HG03025 (cell line): Measurements from ENCODE around the gene AGBL1.
"Not testable (repeated sequence)": the region's sequence is repeated elsewhere in the genome, so short reads cannot be mapped to it uniquely, and the experiment has no call there.

ENCODE experiments used
- ATAC-seq: cut with Tn5 transposase; IDR thresholded peaks from one replicate; pipeline ENCODE4 v1.9.1; 2021; ENCODE audit warnings: mild to moderate bottlenecking, moderate library complexity; ENCODE audit not compliant: unreplicated experiment, low FRiP score

Gene AGBL1

DNA sequence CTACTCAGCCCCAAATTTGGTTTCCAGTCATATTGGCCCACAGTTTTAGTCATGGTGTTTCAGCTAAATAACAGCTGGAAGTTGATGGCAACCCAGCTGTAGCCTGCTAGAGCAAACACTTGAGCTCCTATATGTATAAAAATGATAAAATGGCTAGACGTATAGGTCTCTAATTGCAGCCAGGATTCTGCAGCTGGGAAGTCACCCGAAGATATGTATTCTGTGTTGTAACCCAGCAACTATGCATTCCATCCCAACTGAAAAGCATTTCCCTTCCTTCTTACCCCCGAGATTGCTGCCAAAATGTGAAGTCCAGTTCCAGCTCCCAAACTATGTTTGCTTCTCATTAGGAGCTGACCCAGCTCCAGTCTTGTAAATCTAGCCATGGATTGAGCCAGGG lies 408.4 kb downstream of the AGBL1 start:
- no peak for ATAC-seq

DNA sequence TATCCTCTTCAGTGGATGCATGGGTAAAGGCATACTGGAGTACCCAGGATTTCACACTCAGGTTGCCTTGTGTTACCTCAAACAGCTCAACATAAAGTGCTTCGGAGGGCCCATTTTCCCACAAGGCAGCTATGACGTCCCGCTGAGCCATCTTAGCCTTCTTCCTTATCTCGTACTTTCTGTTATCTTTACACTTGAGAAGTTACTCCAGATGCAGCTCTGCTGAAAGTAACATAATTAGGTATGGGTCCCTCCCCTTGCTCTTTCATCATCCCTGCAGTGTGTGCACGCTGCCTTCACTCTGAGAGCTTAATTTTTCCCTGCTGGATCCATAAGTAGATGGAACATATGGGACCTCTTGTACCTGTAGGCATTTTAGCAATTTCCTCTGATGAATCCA lies 410.3 kb downstream of the AGBL1 start:
- ATAC-seq = no peak

DNA sequence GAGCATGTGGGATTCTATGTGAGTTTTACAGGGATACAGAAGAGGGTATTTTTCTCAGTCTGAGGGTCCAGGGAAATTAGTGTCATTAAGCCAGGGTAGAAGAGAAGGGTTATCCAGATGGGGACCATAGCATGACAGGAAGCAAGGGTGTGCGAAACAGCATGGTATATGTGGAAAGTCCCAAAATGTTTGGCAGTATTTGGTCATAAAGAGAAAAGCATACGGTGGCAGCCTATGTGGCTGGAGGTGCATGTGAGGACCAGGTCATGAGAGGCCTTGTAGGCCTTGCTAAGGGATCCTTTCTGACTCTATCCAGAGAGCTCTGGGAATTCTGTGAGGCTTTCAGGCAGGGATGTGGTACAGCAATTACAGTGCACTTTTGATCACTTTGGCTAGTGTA lies 411.4 kb downstream of the AGBL1 start:
- ATAC-seq = no peak

DNA sequence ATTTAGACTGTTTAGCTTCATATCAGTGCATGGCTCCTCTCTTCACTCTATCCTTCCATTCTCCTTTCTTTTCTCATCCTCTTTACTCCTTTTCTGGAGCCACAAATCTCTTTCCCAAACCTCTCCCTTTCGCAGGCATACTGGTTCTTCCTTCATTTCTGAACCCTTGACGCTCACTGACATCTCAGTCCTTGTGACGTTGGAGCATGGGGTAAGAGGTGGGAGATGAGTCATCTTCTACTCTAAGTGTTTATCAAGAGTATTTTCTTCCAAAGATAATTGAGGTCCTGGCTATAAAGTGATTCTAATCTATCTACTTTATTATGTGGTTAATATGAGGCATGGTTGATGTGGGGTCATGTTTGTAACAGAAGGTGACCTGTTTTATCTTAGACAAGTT lies 414.2 kb downstream of the AGBL1 start:
- ATAC-seq = no peak

DNA sequence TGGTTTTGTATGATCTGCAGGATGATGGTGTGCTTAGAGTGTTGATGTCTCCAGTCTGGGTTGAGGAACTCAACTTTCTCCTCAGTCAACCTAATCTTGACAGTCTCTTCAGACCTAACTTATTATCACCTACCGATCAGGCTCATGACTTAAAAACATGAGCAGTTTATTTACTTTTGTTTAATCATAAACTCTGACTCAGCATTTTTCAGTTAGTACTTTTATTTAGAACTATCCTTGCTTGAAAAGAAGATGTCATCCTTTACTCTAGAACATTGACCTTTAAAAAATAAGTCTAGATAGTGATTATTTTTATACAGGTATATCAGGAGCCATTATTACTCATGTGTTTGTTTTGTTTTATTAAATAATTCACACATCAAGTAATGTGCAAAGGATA lies 414.8 kb downstream of the AGBL1 start:
- no peak for ATAC-seq

DNA sequence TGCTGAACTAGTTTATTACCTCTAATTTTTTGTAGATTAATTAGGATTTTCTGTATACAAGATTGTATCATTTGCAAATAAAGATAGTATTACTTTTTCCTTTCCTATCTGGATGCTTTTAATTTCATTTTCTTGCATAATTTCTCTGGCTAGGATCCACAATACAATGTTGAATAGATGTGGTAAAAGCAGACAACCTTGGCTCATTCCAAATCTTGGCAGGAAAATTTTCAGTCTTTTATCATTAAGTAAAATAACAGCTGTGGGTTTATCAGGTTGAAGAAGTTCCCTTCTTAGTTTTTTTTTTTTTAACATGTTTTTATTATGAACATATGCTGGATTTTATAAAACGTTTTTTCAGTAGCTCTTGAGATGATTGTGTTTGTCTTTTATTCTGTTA lies 422.6 kb downstream of the AGBL1 start:
- no peak for ATAC-seq

DNA sequence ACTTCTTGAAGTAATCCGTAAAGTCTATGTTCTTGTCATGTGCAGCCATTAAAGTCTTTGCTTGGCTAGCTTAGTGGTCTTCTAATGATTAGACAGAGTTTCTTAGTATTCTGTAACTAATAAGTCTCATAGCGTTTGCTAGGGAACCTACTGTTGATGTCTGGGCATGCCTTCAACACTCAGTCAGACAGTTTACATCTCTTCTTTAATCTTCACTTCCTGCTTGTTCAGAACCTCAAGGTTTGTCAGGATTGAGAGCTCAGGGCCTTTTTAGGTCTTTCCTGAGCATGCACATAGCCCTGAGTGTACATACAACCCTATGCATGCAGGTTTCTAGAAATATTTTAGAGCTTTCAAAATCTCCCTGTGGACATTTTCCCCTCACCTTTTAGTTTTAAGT lies 426.3 kb downstream of the AGBL1 start:
- ATAC-seq = no peak

DNA sequence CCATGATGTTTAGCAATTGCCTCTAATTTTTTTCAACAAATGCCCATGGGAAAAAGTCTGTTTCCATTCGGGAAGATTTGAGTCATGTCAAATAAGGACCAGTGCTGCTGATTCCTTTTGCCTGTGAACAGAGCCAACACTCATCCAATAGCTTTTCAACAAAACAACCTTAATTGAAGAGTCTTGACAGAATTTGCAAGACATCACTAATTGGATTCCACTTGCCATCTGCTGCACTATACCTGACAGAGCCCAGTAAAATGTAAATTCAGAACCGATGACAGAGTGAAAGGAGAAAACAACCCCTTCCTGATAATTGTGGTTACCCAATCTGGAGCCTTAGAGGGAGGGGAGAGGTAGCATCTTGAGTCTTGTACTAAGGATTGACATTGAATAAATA lies 426.7 kb downstream of the AGBL1 start:
- no peak for ATAC-seq

DNA sequence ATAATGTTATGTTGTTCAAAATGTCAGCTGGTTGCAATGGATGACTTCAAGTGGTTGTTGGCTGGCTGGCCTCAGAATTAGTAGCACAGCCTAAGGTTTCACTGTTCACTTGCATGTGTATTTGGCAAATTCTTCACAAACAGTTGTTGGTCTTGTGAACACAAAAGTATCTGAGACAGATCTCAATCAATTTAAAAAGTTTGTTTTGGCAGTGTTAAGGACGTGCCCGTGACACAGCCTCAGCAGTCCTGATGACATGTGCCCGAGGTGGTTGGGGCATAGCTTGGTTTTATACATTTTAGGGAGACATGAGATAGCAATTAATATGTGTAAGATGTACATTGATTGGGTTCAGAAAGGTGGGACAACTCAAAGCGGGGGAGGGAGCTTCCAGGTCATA lies 436.0 kb downstream of the AGBL1 start:
- ATAC-seq = no peak

DNA sequence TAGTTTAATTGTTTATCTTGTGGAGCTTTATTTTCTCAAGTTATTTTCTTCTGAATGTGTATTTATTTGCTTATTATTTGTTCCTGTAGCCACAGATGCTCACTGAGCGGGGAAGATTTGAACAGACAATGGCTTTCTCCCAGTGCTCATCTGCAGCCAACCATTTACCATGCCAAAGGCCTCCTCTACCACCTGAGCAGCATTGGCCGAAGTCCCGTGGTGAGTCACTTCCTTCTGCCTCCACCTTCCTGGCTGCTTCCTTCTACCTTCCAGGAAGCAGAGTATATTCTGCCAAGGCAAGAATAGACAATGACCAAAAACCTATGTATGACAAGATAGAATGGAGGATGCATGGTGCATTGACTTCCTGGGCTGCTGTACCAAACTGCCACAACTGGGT lies 443.1 kb downstream of the AGBL1 start:
- ATAC-seq = no peak

DNA sequence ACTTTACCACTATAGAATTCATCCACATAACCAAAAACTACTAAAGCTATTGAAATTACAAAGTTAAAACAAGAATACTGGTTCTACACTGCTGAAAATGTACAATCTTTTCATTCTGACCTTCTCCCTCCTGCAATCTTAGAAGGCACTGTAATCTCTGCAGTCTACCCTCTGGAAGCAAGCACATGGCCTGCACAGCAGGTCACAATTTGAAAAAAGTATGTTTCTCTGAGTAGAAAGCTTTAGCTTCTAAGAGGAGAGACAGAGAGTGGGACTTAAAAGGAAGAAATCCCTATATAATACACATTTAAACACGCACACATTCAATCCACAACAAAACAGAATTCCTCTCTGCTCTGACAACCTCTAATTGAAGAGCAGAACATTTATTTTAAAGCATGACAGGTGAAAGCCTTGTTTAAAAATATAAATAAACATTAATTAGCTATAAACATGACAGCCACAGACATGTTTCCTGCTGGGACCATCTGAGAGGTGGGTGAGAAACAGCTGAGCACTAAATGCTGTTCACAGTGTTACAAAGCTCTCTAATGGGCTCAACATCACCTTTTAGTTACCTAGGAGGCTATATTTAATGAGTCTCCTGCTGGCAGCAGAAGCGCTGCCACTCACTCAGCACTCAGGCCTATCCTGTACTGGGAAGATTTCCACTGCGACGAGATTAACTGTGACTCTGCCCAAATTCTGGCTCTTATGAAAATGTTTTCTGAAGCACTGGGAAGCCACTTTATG lies 447.4 kb downstream of the AGBL1 start:
- ATAC-seq = no peak

DNA sequence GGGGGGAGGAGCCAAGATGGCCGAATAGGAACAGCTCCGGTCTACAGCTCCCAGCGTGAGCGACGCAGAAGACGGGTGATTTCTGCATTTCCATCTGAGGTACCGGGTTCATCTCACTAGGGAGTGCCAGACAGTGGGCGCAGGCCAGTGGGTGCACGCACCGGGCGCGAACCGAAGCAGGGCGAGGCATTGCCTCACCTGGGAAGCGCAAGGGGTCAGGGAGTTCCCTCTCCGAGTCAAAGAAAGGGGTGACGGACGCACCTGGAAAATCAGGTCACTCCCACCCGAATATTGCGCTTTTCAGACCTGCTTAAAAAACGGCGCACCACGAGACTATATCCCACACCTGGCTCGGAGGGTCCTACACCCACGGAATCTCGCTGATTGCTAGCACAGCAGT lies 448.4 kb downstream of the AGBL1 start:
- ATAC-seq = not testable (repeated sequence)

DNA sequence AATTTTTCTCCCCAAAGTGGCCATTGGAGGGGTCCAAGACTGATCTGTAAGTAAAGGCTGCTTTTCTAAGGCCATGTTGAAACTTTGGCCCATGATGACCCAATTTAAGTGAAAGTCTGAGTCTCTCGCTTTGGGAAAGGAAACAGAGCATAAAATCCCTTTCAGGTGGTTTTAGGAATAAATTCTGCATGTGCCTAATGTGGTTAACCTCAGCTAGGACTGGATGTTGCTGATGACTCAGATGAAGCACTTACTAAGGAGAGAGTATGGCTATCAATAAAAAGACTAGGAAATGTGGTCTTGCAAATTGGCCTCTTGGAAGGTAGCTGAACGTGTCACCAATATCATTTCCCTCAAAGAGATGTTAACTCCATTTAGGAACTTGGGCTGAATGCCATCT lies 458.5 kb downstream of the AGBL1 start:
- ATAC-seq = no peak

DNA sequence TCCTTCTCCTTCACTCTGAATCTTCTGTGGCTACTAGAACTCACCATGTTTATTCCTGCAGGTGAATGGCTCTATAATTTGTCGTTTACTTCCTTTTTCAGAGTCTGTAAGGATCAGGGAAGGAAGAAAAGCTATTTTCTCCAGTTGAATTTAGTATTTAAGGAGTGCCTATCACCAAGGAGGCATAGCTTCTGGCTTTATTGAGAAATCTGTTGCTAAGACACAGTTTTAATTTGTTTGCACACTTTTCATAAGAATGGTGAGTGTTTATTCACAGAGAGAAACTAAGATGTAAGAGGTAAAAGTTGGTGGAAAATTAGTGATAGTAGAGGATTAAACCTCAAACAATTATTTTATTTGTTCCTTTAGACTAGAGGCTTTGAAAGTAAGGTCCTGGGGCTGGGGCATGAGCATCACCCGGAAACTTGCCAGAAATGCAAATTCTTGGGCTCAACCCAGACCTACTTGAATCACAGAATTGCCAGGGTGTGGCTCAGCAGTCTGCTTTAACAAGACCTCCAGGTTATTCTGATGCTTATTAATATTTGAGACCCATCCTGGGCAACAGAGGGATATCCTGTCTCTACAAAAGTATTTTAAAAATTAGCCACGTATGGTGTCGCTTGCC lies 461.3 kb downstream of the AGBL1 start:
- ATAC-seq = no peak

DNA sequence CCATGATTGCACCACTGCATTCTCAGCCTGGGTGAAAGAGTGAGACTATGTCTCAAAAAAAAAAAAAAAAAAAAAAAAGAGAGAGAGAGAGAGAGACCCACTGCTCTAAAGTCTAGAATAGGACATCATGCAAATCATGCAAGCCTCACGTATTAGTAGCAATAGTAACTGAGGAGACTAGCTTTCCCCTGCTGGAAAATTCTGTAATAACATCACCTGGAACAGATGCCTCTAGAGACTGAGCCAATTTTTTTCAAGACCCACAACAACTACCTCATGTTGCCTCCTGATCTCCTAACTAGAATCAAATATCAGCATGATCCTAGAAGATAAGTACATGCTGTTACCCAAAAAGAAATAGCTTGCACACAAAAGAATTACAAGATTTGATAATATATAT lies 461.9 kb downstream of the AGBL1 start:
- no peak for ATAC-seq

DNA sequence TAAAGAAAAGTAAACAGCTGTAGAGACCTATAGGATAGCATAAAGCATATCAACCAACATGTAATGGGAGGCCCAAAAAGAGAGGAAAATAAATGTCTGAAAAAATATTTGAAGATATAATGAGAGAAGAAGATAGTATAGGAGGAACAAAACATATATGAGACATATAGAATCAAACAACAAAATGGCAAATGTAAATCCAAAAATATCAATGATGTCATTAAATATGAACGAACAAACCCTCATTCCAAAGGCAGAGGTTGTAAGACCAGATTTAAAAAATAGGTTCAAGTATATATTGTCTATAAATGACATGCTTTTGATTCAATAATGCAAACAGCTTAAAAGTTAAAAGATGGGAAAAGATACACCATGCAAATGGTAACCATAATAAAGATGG lies 470.4 kb downstream of the AGBL1 start:
- ATAC-seq = no peak

DNA sequence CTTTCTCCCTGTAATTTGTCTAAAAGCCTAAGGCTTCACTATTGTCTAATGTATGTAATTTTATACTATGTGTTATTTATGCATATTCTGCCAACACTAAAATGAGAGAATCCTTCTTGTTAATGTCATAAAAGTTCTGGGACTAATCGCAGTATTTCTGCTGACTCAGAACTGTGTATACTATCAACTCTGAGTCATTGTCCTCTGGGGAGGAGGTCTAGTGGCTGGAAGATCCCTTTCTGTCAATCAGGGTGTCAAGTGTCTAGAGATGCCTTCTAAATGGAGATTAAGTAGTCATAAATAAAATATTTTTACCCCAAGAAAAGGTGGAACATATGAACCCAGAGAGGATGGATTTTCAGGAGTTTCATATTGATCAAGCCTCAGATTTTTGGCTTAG lies 473.4 kb downstream of the AGBL1 start:
- ATAC-seq = no peak

DNA sequence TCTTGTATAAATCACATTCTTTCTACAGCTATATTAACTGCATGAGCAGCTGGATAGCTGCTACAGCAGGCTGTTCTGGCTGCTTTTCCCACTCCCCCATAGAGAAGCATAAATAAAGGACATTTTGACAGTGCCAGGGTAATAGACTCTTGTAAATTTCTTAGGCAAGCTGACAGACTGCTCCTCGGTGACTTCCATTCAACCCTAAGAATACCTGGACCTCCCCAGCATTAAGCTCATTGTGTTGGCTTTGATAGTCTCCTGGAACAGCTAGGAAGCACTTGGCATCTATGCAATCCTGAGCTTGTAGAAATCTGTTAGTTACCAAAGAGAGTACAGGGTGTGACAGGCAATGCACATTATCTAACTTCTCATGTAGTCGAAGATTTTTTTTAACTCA lies 475.4 kb downstream of the AGBL1 start:
- no peak for ATAC-seq

DNA sequence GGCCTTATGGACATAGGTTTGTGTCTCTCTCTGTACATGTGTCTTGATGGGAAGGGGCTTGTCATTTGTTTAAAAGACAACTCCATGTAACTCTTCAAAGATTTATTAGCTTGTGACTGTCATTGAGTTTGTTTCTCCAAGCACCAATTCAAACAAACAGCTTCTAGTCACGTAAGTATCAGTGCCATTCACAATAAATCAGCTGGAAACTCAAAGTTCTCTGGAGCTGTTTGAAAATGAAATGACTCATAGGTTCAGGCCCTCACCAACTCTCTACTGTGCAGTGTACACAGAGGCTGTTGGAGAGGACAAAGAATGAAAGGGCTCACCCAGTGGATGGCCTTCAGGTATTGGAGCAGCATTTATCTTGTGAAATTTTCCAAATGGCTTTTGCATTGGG lies 476.3 kb downstream of the AGBL1 start:
- ATAC-seq = no peak

DNA sequence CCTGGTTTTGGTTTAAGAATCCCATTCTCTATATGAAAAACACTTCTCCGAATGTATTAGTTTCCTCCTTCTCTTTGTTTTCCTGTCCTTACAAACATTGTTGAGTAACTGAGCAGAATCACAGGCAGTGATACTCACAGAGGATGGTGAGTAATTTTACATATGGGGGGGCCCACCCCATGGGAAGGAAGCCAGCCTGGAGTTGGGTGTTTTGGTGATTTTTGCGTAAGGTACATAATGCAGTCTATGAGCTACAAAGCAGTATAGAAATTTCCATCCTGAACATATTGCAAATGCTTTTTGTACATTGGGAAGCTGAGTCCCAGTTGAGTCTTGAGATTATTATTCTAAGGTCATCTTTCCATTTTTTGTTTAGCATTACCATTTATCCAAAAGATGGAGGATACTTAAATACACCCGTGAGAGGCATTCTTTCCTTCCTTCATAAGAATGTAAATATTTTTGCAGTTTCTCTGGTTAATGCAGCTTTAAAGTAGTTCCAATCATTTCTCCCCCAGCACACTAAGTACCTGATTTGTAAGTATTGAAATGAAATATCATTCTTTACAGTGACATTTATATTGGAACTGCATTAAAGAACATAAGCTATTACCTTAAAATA lies 476.8 kb downstream of the AGBL1 start:
- no peak for ATAC-seq

DNA sequence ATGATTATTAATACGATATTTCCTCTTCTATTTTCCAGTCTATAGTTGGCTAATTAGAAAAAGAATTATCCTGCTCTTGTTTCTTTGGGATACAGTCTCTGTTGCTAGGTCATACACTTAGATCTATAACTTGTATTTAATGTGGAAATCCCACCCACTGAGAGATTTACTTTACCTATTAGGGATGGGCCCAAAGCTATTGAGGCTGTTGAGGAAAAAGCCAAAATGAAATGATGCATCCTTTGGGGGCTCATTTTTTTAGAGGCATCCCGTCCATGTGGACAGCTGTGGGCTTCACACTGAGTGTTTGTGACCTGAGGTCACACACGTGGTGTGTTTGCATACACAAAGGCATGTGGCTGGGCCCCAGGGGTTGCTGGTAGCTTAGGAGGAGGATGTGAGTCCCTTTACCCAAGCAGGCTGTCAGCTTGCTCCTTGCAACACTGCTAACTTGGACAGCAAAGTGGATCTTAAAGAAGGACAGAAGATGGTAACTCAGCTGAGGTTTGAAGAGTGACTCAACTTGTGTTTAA lies 477.4 kb downstream of the AGBL1 start:
- ATAC-seq = no peak

DNA sequence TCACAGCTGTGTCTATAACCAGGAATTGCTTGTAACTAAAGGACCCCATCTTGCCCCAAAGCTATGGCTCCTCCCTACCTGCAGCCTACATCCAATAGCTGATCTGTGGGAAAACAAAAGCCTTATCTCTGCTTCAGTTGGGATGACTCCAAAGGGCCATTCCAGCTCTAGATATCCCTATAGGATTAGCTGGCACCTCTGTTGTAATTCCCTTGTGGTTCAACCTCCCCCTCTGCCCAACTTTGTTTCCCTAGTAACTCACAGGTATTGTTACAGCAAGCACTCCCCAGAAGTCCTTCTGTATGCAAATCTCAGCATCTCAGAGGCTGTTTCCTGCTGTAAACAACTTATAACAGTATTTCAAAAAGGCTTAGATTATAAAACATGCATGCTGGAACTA lies 478.6 kb downstream of the AGBL1 start:
- ATAC-seq = no peak
